Fibroblast of skin of left quadriceps (primary cell): ENCODE results near the gene RIF1.

ENCODE experiments used
- DNase-seq, 2 experiments: peaks; one replicate each; pipeline ENCODE4 v3.0.0-alpha.2; 2013; ENCODE audit warnings: low read depth in 2 of 2

The RIF1 gene

GRCh38 chr2:151522556-151522955, 112.9 kb downstream of the RIF1 start:
- DNase-seq: no peak

GRCh38 chr2:151523850-151524249, 114.1 kb downstream of the RIF1 start:
- DNase-seq: peak; percentile 22 to 34

DNA sequence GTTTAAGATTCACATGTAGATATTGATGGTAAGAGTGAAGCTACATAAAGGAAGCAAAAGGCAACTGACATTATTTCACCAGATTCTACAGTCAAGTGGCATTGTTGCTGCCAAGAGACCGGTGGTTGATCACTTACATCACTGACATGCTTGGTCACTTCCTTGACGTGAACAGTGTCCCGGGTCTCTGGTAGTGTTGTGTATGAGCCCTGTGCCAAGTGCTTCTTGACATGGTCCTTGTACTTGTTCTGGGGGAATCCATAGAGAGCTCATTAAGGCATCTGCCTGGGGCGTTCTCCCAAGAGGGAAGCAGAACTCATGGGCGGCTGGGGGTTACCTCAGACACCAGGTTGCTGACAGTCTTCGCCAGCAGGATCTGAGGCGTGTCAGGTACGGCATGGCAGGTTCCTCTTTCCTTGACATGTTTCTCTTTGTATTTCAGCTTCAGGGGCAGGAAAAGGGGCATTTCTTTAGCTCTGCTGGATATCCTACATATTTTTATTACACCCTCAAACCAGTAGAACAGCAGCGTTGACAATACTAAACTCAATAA, 116.2 kb downstream of the RIF1 start:
- DNase-seq: no peak

DNA sequence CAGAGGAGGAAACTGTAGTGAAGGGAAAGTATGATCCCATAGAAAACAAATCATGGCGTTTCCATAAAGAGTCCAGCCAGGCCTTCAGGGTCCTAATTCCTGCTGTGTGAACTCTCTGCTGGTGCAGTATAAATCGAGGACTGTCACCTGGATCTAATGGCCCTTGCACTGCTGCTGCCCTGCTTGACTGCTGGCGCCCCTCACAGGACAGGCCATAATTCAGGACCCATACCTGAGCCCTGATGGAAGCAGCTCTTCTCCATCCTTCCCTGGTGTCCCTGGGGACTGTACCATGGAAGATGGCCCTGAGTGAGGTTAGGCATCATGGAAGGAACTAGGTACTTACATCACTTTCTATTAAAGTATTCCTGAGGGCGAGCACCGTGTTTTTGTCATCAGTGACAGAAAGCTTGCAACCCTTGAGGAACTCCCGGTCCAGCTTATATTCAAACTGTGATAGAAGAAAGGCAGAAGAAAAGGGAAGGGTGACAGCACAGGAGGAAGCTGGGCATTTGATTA, 116.9 kb downstream of the RIF1 start:
- DNase-seq: no peak
